HepG2 (cell line): ENCODE data around the gene ADAM22. TPM values are rescaled to one million over a fixed set of nuclear protein-coding genes. Genes with fewer than 3 reads are reported as not detected.

ENCODE experiments used
- BORCS8-MEF2B ChIP-seq: sonication (generic); formaldehyde crosslinking; IDR thresholded peaks from 2 replicates; pipeline ENCODE4 v1.8.0; 2022; ENCODE audit warnings: mild to moderate bottlenecking, missing genetic modification reagents
- DNMT3B ChIP-seq: conservative IDR thresholded peaks from 2 replicates; pipeline ENCODE4 v1.6.1; 2016; ENCODE audit warnings: missing biosample characterization, control low read depth
- EEA1 ChIP-seq: sonication (generic); formaldehyde crosslinking; IDR thresholded peaks from 2 replicates; pipeline ENCODE4 v1.5.1; 2020; ENCODE audit warnings: mild to moderate bottlenecking, missing genetic modification reagents, borderline replicate concordance
- KDM6A ChIP-seq: IDR thresholded peaks from 2 replicates; pipeline ENCODE4 v1.6.1; 2016; ENCODE audit warnings: low read depth
- MBD4 ChIP-seq: IDR thresholded peaks from 2 replicates; pipeline ENCODE4 v1.6.1; 2012; ENCODE audit warnings: low read length, inconsistent platforms, borderline replicate concordance
- MXD4 ChIP-seq: IDR thresholded peaks from 2 replicates; pipeline ENCODE4 v1.6.1; 2016; ENCODE audit warnings: mild to moderate bottlenecking, missing biosample characterization, missing genetic modification reagents
- NFE2L2 ChIP-seq: fragments of 150-350 bp; IDR thresholded peaks from 2 replicates; pipeline ENCODE4 v1.6.1; 2014; ENCODE audit warnings: low read length
- NONO ChIP-seq, 2 experiments: fragments of 450-650 bp in 1 of 2; sonication (generic) in 1 of 2; formaldehyde crosslinking in 1 of 2; IDR thresholded peaks in 1 of 2; conservative IDR thresholded peaks in 1 of 2; 2 replicates each; pipeline versions ENCODE4 v1.6.1 to v1.8.0; 2017 to 2022; ENCODE audit warnings: mild to moderate bottlenecking in 1 of 2, missing genetic modification reagents in 1 of 2, moderate library complexity in 1 of 2
- NRL ChIP-seq: sonication (generic); formaldehyde crosslinking; IDR thresholded peaks from 2 replicates; pipeline ENCODE4 v1.5.0; 2020; ENCODE audit warnings: missing genetic modification reagents, mild to moderate bottlenecking, moderate library complexity, borderline replicate concordance
- PAF1 ChIP-seq: IDR thresholded peaks from 2 replicates; pipeline ENCODE4 v1.6.1; 2016; ENCODE audit warnings: missing genetic modification reagents, missing compliant biosample characterization
- RNF2 ChIP-seq: fragments of 450-650 bp; conservative IDR thresholded peaks from 2 replicates; pipeline ENCODE4 v1.6.1; 2016; ENCODE audit warnings: low read depth
- SETDB1 ChIP-seq: sonication (generic); formaldehyde crosslinking; IDR thresholded peaks from 2 replicates; pipeline ENCODE4 v1.5.1; 2020; ENCODE audit warnings: missing genetic modification reagents, mild to moderate bottlenecking, borderline replicate concordance
- SNAI1 ChIP-seq: sonication (generic); formaldehyde crosslinking; IDR thresholded peaks from 2 replicates; pipeline ENCODE4 v1.5.0; 2020; ENCODE audit warnings: mild to moderate bottlenecking, missing genetic modification reagents, borderline replicate concordance
- SSRP1 ChIP-seq: IDR thresholded peaks from 2 replicates; pipeline ENCODE4 v1.6.1; 2016; ENCODE audit warnings: control low read depth
- ZFP90 ChIP-seq: sonication (generic); formaldehyde crosslinking; IDR thresholded peaks from 2 replicates; pipeline ENCODE4 v1.8.0; 2022; ENCODE audit warnings: missing genetic modification reagents, mild to moderate bottlenecking, inconsistent platforms, borderline replicate concordance
- ZNF354B ChIP-seq: sonication (generic); formaldehyde crosslinking; IDR thresholded peaks from 2 replicates; pipeline ENCODE4 v1.8.0; 2022; ENCODE audit warnings: mild to moderate bottlenecking, missing genetic modification reagents
- ZNF552 ChIP-seq: sonication (generic); formaldehyde crosslinking; IDR thresholded peaks from 2 replicates; pipeline ENCODE4 v1.9.0; 2022; ENCODE audit warnings: missing genetic modification reagents, mild to moderate bottlenecking, borderline replicate concordance
- polyA plus RNA-seq, 8 experiments: library from polyadenylated mRNA; depleted of rRNA in 3 of 8; stranded (reverse) in 7 of 8; unstranded in 1 of 8; fragments of >200 nt; fragmentation: Illumina TruSeq in 4 of 8; extraction: Trizol in 4 of 8; gene quantifications; 2 replicates each; pipeline versions ENCODE4 v1.2.1 to v1.2.3, GENCODE V29; 2011 to 2016; ENCODE audit warnings: low read depth in 4 of 8, missing spikeins in 1 of 8, mixed read lengths in 1 of 8; ENCODE audit not compliant: insufficient read depth in 1 of 8
- total RNA-seq, 5 experiments: library from RNA; depleted of rRNA; stranded (reverse); fragments of >200 nt; fragmentation: Illumina TruSeq; extraction: Trizol; gene quantifications; 2 replicates each; pipeline ENCODE4 v1.2.3, GENCODE V29; 2016; ENCODE audit warnings: low read depth in 1 of 5
- TF ChIP-seq, protein P1 (sequence below): sonication (generic); formaldehyde crosslinking; IDR thresholded peaks from 2 replicates; pipeline ENCODE4 v1.8.0; 2022; ENCODE audit warnings: missing genetic modification reagents, mild to moderate bottlenecking, borderline replicate concordance
- TF ChIP-seq, protein P2 (sequence below), 2 experiments: sonication (generic) in 1 of 2; formaldehyde crosslinking in 1 of 2; IDR thresholded peaks; 2 replicates each; pipeline versions ENCODE4 v1.5.1 to v1.6.1; 2011 to 2020; ENCODE audit warnings: borderline replicate concordance in 1 of 2, low read depth in 1 of 2, low read length in 1 of 2, mild to moderate bottlenecking in 1 of 2, missing genetic modification reagents in 1 of 2, moderate library complexity in 1 of 2
- TF ChIP-seq, protein P3 (sequence below): sonication (generic); formaldehyde crosslinking; IDR thresholded peaks from 2 replicates; pipeline ENCODE4 v1.5.1; 2020; ENCODE audit warnings: missing genetic modification reagents, mild to moderate bottlenecking, borderline replicate concordance
- TF ChIP-seq, protein P4 (sequence below): sonication (generic); formaldehyde crosslinking; IDR thresholded peaks from 2 replicates; pipeline ENCODE4 v1.5.1; 2020; ENCODE audit warnings: missing genetic modification reagents, mild to moderate bottlenecking, borderline replicate concordance
- TF ChIP-seq, protein P5 (sequence below): IDR thresholded peaks from 2 replicates; pipeline ENCODE4 v1.6.1; 2012; ENCODE audit warnings: inconsistent platforms

Gene ADAM22
- total and polyA plus RNA-seq, 2 of the 13 experiments (the other 11 are each of a cell fraction or from before 2014, with no cell fraction given): 1.9 to 6.7 TPM

DNA sequence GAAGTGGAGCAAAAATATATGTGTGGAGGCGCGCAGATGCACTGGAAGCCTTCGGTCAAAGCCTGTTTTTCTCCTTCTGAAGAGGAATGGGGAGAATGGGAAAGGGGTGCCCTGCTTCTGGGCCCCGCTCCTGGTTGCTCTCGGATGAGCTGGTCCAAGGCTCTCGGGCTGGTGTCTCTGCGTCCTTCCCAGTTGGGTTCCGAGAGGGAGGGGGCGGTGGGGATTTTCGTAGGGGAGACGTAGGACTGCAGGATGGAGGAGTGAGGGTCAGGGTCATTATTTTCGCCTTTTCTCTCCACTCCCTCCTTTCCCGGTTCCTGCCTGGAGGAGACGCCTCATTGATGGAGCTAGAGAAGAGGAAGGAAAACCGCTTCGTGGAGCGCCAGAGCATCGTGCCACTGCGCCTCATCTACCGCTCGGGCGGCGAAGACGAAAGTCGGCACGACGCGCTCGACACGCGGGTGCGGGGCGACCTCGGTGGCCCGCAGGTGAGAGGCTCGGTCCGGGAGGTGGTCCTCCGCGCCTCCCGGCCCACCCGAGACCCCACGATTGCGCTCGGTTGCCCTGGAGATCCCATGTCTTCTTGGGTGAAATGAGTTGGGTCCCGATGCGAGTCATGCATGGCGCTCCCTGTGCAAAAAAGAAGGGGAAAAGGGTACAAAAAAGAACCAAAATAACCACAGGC, 790 bp downstream of the ADAM22 start (continued):
- TF ChIP-seq, protein P1, sequence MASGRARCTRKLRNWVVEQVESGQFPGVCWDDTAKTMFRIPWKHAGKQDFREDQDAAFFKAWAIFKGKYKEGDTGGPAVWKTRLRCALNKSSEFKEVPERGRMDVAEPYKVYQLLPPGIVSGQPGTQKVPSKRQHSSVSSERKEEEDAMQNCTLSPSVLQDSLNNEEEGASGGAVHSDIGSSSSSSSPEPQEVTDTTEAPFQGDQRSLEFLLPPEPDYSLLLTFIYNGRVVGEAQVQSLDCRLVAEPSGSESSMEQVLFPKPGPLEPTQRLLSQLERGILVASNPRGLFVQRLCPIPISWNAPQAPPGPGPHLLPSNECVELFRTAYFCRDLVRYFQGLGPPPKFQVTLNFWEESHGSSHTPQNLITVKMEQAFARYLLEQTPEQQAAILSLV: no peak
- TF ChIP-seq, protein P2, sequence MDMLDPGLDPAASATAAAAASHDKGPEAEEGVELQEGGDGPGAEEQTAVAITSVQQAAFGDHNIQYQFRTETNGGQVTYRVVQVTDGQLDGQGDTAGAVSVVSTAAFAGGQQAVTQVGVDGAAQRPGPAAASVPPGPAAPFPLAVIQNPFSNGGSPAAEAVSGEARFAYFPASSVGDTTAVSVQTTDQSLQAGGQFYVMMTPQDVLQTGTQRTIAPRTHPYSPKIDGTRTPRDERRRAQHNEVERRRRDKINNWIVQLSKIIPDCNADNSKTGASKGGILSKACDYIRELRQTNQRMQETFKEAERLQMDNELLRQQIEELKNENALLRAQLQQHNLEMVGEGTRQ (IDR thresholded peaks at IDR 0.05; ENCODE audit: low read depth, low read length): no peak
- TF ChIP-seq, protein P2 (CRISPR knock-in tag; IDR thresholded peaks at IDR 0.05; ENCODE audit: borderline replicate concordance): no peak
- TF ChIP-seq NONO (IDR thresholded peaks at IDR 0.05) (no peak), NONO (CRISPR knock-in tag; conservative IDR thresholded peaks at IDR 0.05) (0 out of 2 replicates have a peak, but pooled peaks have one; percentile 2), SETDB1 (CRISPR knock-in tag) (no peak), MXD4 (CRISPR knock-in tag) (no peak), KDM6A (CRISPR knock-in tag) (no peak), SNAI1 (CRISPR knock-in tag) (0 out of 2 replicates have a peak, but pooled peaks have one; percentile 51), NFE2L2 (no peak), ZNF552 (CRISPR knock-in tag) (no peak), PAF1 (CRISPR knock-in tag) (no peak), ZFP90 (CRISPR knock-in tag) (peak; percentile 41; the same call in 1 of the 2 replicates), SSRP1 (CRISPR knock-in tag) (no peak), EEA1 (CRISPR knock-in tag) (no peak), MBD4 (no peak), NRL (CRISPR knock-in tag) (peak; percentile 67; the same call in 1 of the 2 replicates), RNF2 (0 out of 2 replicates have a peak, but pooled peaks have one; percentile 41), BORCS8-MEF2B (CRISPR knock-in tag) (0 out of 2 replicates have a peak, but pooled peaks have one; percentile 47), ZNF354B (CRISPR knock-in tag) (no peak), DNMT3B (CRISPR knock-in tag) (no peak)
- TF ChIP-seq, protein P3, sequence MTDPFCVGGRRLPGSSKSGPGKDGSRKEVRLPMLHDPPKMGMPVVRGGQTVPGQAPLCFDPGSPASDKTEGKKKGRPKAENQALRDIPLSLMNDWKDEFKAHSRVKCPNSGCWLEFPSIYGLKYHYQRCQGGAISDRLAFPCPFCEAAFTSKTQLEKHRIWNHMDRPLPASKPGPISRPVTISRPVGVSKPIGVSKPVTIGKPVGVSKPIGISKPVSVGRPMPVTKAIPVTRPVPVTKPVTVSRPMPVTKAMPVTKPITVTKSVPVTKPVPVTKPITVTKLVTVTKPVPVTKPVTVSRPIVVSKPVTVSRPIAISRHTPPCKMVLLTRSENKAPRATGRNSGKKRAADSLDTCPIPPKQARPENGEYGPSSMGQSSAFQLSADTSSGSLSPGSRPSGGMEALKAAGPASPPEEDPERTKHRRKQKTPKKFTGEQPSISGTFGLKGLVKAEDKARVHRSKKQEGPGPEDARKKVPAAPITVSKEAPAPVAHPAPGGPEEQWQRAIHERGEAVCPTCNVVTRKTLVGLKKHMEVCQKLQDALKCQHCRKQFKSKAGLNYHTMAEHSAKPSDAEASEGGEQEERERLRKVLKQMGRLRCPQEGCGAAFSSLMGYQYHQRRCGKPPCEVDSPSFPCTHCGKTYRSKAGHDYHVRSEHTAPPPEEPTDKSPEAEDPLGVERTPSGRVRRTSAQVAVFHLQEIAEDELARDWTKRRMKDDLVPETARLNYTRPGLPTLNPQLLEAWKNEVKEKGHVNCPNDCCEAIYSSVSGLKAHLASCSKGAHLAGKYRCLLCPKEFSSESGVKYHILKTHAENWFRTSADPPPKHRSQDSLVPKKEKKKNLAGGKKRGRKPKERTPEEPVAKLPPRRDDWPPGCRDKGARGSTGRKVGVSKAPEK (CRISPR knock-in tag): 0 out of 2 replicates have a peak, but pooled peaks have one; percentile 5
- TF ChIP-seq, protein P4, sequence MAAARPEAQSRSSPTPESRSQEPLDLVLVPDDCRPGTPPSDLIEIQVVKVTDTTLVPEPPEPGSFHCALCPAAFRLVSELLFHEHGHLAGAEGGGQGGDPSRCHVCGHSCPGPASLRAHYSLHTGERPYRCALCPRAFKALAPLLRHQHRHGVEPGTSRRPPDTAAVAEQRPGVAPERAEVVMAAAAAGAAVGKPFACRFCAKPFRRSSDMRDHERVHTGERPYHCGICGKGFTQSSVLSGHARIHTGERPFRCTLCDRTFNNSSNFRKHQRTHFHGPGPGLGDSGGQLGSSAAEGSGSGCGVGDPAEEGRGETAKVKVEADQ (CRISPR knock-in tag): peak; percentile 15
- TF ChIP-seq, protein P5, sequence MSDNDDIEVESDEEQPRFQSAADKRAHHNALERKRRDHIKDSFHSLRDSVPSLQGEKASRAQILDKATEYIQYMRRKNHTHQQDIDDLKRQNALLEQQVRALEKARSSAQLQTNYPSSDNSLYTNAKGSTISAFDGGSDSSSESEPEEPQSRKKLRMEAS: peak; percentile 70
